ENCODE results near the gene SRP14. TPM values are rescaled to one million over a fixed set of nuclear protein-coding genes. Genes with fewer than 3 reads are reported as not detected.
"Not testable (repeated sequence)": the region's sequence is repeated elsewhere in the genome, so short reads cannot be mapped to it uniquely, and the experiment has no call there.

Gene SRP14
- total RNA-seq, 1 experiment from 2014 or later, result 405 TPM

DNA sequence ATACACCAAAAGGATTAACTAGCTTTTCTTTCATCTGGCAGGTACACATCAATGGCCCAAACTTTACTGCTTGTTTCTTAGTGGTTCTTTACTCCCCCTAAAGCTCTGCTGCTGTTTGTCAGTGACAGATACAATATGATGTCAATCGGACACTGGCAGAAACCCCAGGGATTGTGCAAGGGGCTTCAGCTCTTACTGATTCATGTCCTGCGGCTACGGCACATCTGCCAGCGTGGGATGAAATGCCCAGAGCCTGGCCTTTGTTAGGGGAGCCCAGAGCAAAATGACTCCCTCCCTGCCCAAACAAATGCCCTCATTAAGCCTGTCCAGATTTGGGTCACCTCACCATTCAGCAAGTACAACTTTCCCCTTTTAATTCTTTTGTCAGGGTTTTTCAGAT is 28.3 kb downstream of the SRP14 start:
- Histone ChIP-seq H3K4me3 (no peak overlapping the region), H3K27ac (no peak overlapping the region), H3K9me3 (replicated peaks) (peaks cover 9% of the 10 kb centered on the region), H3K36me3 (peaks cover 77% of the 10 kb centered on the region), H3K4me1 (replicated peaks) (peaks cover 16% of the 10 kb centered on the region), H3K27me3 (replicated peaks) (no peaks in the 10 kb centered on the region)
- DNase-seq (ENCODE audit: low read depth in 1 of 2, low spot score in 2 of 2), result no peak

DNA sequence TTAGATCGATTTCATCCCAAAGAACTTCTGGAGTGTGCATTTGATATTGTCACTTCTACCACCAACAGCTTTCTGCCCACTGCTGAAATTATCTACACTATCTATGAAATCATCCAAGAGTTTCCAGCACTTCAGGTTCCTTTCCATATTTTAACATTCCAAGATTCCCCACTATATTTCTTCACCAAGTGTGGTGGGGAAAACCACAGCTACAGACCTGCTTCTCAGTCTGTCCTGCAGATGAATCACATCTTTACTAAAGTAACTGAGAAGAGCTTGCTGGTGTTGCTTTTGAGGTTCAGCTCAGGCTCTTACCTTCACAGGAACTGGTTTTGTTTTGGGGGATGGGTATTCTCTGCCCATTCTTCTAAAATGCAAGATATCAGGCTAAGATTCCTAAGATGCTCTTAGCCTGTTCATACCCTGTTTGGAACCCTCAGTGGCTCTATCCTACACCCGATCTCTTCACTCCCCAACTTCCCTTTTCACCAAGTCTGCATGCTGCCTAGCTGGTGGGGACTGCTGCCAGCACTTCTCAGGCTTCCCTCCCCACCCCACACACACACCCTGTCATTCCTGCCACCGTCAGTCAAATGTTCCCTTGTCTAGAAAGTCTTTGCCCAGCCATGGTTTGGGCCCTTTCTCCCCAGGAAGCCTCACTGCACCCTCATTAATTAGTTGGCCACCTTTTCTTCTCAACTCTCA is 30.8 kb downstream of the SRP14 start:
- H3K27me3 ChIP-seq (replicated peaks), result no peaks in the 10 kb centered on the region
- H3K36me3 ChIP-seq, result peaks cover 67% of the 10 kb centered on the region
- H3K4me3 ChIP-seq, result no peak overlapping the region
- no peak overlapping the region for H3K27ac ChIP-seq
- H3K4me1 ChIP-seq (replicated peaks), result peaks cover 19% of the 10 kb centered on the region
- no peaks in the 10 kb centered on the region for H3K9me3 ChIP-seq (replicated peaks)
- no peak for DNase-seq (ENCODE audit: low read depth in 1 of 2, low spot score in 2 of 2)

- DNase-seq (ENCODE audit: low read depth in 1 of 2, low spot score in 2 of 2), result peak; percentile 54
- H3K9me3 ChIP-seq (replicated peaks), result no peaks in the 10 kb centered on the region
- peaks cover 19% of the 10 kb centered on the region for H3K4me1 ChIP-seq (replicated peaks)
- H3K27ac ChIP-seq, result 0 out of 2 replicates have a peak overlapping the region, but pooled peaks have one; percentile 1
- H3K36me3 ChIP-seq, result peaks cover 67% of the 10 kb centered on the region
- no peak overlapping the region for H3K4me3 ChIP-seq
- H3K27me3 ChIP-seq (replicated peaks), result no peaks in the 10 kb centered on the region
Measured at GRCh38 chr15:40006646-40007045, 32.3 kb downstream of the SRP14 start.

- Histone ChIP-seq H3K36me3 (peaks cover 65% of the 10 kb centered on the region), H3K4me3 (no peak overlapping the region)
- peak in 1 of 2 experiments; percentile 75 for DNase-seq (ENCODE audit: low read depth in 1 of 2, low spot score in 2 of 2)
Measured at GRCh38 chr15:40006003-40006402, 33.0 kb downstream of the SRP14 start.

DNA sequence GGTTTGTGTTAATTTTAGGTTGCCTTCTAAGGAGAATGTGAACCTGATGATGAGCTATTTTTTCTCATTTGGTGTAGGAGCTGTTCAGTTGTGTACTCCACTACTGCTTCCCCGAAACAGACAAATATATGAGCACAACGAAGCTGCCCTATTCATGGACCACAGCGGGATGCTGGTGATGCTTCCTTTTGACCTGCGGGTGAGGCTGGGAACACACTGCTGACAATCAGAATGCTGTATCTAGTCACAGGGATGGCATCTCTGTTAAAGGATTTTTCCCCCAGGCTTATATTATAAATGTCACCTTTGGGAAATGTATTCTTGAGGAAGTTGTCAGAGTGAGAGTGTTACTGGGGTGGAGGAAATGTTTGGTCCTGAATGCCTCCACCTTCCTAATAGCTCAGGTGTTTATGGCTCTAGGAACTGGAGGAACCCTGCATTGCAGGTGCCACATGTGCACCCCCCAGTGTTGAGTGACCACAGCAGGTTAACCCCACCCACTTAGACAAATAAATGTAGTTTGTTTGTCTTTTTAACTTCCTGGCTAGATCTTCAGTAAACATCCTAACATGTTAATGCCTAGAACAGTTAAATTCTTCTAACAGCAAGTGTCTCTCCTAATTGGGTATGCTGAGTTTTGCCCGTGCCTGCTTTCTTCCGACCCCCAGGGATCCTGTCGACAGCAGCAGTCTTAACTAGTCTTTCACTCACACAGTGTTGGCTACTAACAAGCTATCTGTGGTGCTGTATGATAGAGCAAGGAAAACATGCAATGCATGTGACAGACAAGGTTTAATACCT is 35.7 kb downstream of the SRP14 start:
- Histone ChIP-seq H3K27me3 (replicated peaks) (no peaks in the 10 kb centered on the region), H3K36me3 (peaks cover 51% of the 10 kb centered on the region), H3K9me3 (replicated peaks) (no peaks in the 10 kb centered on the region), H3K27ac (no peak overlapping the region), H3K4me3 (no peak overlapping the region), H3K4me1 (replicated peaks) (peaks cover 23% of the 10 kb centered on the region)
- DNase-seq (ENCODE audit: low read depth in 1 of 2, low spot score in 2 of 2), result no peak

More at GRCh38 chr15:40006003-40006402, 33.0 kb downstream of the SRP14 start:
- peaks cover 19% of the 10 kb centered on the region for H3K4me1 ChIP-seq (replicated peaks)
- H3K27me3 ChIP-seq (replicated peaks), result no peaks in the 10 kb centered on the region
- no peaks in the 10 kb centered on the region for H3K9me3 ChIP-seq (replicated peaks)
- H3K27ac ChIP-seq, result no peak overlapping the region

GRCh38 chr15:40002295-40002694 is 36.7 kb downstream of the SRP14 start:
- Histone ChIP-seq H3K36me3 (peaks cover 47% of the 10 kb centered on the region), H3K4me3 (no peak overlapping the region), H3K27me3 (replicated peaks) (no peaks in the 10 kb centered on the region), H3K9me3 (replicated peaks) (no peaks in the 10 kb centered on the region), H3K4me1 (replicated peaks) (peaks cover 23% of the 10 kb centered on the region), H3K27ac (no peak overlapping the region)
- DNase-seq (ENCODE audit: low read depth in 1 of 2, low spot score in 2 of 2), result no peak

DNA sequence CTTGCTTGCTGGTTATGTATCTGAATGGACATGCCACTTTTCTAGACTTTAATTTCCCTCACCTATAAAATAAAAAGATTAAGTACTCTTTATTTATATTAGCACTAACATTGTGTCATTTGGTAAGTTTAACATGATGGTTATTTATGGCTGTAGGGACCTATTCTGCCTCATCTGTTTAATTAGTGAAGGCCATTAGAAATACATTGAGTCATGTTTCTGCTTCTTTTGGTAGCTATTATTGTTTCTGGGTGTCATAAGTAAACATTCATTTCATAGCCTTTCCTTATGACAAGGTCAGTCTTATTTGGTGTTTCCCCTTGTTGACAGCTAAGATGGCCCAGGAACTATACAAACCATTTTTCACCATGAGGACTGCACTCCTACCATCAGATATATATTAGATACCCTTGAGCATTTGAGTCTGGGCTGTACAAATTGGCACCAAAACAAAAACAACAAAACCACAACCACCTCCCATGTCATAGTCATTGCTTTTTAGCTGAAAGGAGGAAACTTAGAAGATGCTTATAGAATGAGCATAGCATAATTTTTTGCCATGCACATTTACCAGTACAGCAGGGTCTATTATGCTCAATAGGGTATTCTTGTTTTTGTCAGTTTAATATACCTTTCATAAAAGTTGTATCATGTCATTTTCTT is 39.3 kb downstream of the SRP14 start:
- DNase-seq (ENCODE audit: low read depth in 1 of 2, low spot score in 2 of 2), result no peak
- Histone ChIP-seq H3K27me3 (replicated peaks) (no peaks in the 10 kb centered on the region), H3K4me1 (replicated peaks) (peaks cover 8% of the 10 kb centered on the region; the same call in 1 of the 2 replicates), H3K27ac (no peak overlapping the region), H3K9me3 (replicated peaks) (no peaks in the 10 kb centered on the region), H3K36me3 (peaks cover 51% of the 10 kb centered on the region), H3K4me3 (no peak overlapping the region)

GRCh38 chr15:39998511-39999077 is 40.4 kb downstream of the SRP14 start:
- DNase-seq (ENCODE audit: low read depth in 1 of 2, low spot score in 2 of 2), result no peak
- H3K4me1 ChIP-seq (replicated peaks), result peaks cover 8% of the 10 kb centered on the region; the same call in 1 of the 2 replicates

DNA sequence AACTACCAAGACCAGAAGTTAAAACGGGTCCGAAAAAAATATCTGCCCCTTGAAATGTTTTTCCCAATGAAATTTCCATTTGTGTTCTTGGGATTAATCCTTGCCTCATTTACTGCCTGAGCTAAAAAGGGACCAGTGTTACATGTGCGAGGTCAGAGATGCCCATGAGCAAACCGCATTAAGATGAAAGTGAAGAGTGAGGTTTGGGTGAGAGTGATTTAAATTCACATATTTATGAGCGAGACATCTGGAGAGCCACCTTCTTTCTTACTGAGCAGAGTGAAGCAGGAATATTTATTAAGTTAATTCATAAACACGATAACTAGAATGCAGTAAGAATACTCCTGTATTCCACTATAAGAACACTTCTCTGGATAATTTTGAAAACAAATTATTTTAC is 41.3 kb downstream of the SRP14 start:
- no peak for DNase-seq (ENCODE audit: low read depth in 1 of 2, low spot score in 2 of 2)
- Histone ChIP-seq H3K27me3 (replicated peaks) (no peaks in the 10 kb centered on the region), H3K4me1 (replicated peaks) (peaks cover 8% of the 10 kb centered on the region; the same call in 1 of the 2 replicates), H3K27ac (no peak overlapping the region), H3K36me3 (peaks cover 39% of the 10 kb centered on the region), H3K4me3 (no peak overlapping the region), H3K9me3 (replicated peaks) (no peaks in the 10 kb centered on the region)

More at GRCh38 chr15:39998511-39999077, 40.4 kb downstream of the SRP14 start:
- Histone ChIP-seq H3K9me3 (replicated peaks) (no peaks in the 10 kb centered on the region), H3K27ac (no peak overlapping the region), H3K36me3 (peaks cover 43% of the 10 kb centered on the region), H3K4me3 (no peak overlapping the region), H3K27me3 (replicated peaks) (no peaks in the 10 kb centered on the region)

GRCh38 chr15:39997031-39997430 is 42.0 kb downstream of the SRP14 start:
- no peak for DNase-seq (ENCODE audit: low read depth in 1 of 2, low spot score in 2 of 2)
- Histone ChIP-seq H3K4me1 (replicated peaks) (peaks cover 8% of the 10 kb centered on the region; the same call in 1 of the 2 replicates), H3K27ac (no peak overlapping the region), H3K36me3 (peaks cover 38% of the 10 kb centered on the region), H3K4me3 (no peak overlapping the region), H3K9me3 (replicated peaks) (no peaks in the 10 kb centered on the region), H3K27me3 (replicated peaks) (no peaks in the 10 kb centered on the region)

DNA sequence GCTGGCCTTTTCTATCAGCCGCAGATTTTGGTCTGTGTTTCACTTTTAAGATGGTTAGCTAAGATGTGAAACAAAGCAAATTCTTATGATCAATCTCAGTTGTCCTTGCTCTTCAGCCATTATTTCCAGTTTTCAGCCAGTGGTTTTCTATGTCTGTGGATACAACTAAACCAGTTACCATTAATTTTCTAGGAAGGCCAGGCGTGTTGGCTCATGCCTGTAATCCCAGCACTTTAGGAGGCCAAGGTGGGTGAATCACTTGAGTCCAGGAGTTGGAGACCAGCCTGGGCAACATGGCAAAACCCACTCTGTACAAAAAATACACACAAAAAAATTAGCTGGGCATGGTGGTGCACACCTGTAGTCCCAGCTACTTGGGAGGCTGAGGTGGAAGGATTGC is 42.8 kb downstream of the SRP14 start:
- not testable (repeated sequence) for H3K4me3 ChIP-seq; DNase-seq (ENCODE audit: low read depth in 1 of 2, low spot score in 2 of 2); H3K27ac ChIP-seq; H3K27me3 ChIP-seq (replicated peaks); H3K4me1 ChIP-seq (replicated peaks); H3K9me3 ChIP-seq (replicated peaks)
- peaks cover 41% of the 10 kb centered on the region for H3K36me3 ChIP-seq

DNA sequence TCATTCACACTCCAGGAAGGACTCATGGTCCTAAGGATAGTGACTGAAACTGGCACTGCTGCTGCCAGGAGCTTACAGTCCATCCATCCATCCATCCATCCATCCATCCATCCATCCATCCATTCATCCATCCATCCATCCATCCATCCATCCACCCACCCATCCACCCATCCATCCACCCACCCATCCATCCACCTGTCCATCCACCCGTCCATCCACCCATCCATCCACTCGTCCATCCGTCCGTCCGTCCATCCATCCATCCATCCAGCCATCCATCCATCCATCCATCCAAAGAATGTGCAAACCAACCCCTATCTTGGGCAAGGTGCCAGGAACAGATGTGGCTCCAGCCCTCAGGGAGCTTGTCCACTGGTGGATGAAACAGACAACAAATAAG is 46.0 kb downstream of the SRP14 start:
- not testable (repeated sequence) for H3K4me1 ChIP-seq (replicated peaks); H3K4me3 ChIP-seq; DNase-seq (ENCODE audit: low read depth in 1 of 2, low spot score in 2 of 2); H3K27ac ChIP-seq; H3K27me3 ChIP-seq (replicated peaks); H3K9me3 ChIP-seq (replicated peaks)
- H3K36me3 ChIP-seq, result peaks cover 66% of the 10 kb centered on the region

- no peaks in the 10 kb centered on the region for H3K9me3 ChIP-seq (replicated peaks)
- no peaks in the 10 kb centered on the region for H3K27me3 ChIP-seq (replicated peaks)
- peaks cover 70% of the 10 kb centered on the region for H3K36me3 ChIP-seq
- no peak overlapping the region for H3K4me3 ChIP-seq
- no peak for DNase-seq (ENCODE audit: low read depth in 1 of 2, low spot score in 2 of 2)
- H3K4me1 ChIP-seq (replicated peaks), result no peaks in the 10 kb centered on the region
- no peak overlapping the region for H3K27ac ChIP-seq
Measured at GRCh38 chr15:39990706-39991105, 48.3 kb downstream of the SRP14 start.

Data from SJSA1 (cell line).